Gastrocnemius medialis (tissue), 4 donors: Measurements from ENCODE around the gene SLC6A8.

Experiments
- CTCF ChIP-seq, 5 experiments: fragments of 450-650 bp in 3 of 5; fragments of 200-600 bp in 2 of 5; sonication (generic) in 2 of 5; IDR thresholded peaks in 4 of 5; conservative IDR thresholded peaks in 1 of 5; 1 replicate in 4 of 5; 2 replicates in 1 of 5; pipeline ENCODE4 v1.5.1; 2016 to 2019; ENCODE audit warnings: antibody characterized with exemption in 5 of 5, mild to moderate bottlenecking in 3 of 5, moderate library complexity in 3 of 5
- POLR2A ChIP-seq, 2 donors: fragments of 450-650 bp; IDR thresholded peaks; one replicate each; pipeline ENCODE4 v1.6.1; 2017; ENCODE audit warnings: antibody characterized with exemption in 2 of 2, mild to moderate bottlenecking in 2 of 2, moderate library complexity in 2 of 2

GRCh38 chrX:153736071-153736820 lies 48.5 kb downstream of the SLC6A8 start:
- no peak for TF ChIP-seq POLR2A (IDR thresholded peaks at IDR 0.05)
- TF ChIP-seq CTCF (IDR thresholded peaks at IDR 0.05 in 4 of 5, conservative IDR thresholded peaks at IDR 0.05 in 1 of 5): no peak
